ENCODE data around the gene VAV3.

DNA sequence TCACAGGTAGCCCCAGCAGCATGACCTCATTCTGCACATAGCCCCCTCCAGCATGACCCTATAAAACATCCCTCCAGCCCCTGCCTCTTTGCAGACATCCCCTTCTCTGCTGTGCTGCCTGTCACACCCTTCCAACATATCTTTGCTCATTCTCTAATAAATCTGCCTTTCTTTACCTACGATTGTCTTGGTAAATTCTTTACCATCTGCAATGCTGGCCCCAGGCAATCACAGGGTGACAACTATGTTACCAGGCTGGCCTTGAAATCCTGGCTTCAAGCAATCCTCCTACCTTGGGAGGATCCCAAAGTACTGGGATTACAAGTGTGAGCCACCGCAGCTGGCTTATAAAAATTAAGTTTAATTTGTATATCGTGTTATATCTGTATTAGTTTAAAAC lies 134.5 kb downstream of the VAV3 start:
- TF ChIP-seq, protein P1, sequence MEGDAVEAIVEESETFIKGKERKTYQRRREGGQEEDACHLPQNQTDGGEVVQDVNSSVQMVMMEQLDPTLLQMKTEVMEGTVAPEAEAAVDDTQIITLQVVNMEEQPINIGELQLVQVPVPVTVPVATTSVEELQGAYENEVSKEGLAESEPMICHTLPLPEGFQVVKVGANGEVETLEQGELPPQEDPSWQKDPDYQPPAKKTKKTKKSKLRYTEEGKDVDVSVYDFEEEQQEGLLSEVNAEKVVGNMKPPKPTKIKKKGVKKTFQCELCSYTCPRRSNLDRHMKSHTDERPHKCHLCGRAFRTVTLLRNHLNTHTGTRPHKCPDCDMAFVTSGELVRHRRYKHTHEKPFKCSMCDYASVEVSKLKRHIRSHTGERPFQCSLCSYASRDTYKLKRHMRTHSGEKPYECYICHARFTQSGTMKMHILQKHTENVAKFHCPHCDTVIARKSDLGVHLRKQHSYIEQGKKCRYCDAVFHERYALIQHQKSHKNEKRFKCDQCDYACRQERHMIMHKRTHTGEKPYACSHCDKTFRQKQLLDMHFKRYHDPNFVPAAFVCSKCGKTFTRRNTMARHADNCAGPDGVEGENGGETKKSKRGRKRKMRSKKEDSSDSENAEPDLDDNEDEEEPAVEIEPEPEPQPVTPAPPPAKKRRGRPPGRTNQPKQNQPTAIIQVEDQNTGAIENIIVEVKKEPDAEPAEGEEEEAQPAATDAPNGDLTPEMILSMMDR (IDR thresholded peaks at IDR 0.05), result no peak
- TF ChIP-seq POLR2A (IDR thresholded peaks at IDR 0.05), result no peak
